ENCODE data around the gene ITGA1.

- TF ChIP-seq EZH2phosphoT487 (IDR thresholded peaks at IDR 0.05; ENCODE audit: low read length), result no peak
- TF ChIP-seq, protein P1, sequence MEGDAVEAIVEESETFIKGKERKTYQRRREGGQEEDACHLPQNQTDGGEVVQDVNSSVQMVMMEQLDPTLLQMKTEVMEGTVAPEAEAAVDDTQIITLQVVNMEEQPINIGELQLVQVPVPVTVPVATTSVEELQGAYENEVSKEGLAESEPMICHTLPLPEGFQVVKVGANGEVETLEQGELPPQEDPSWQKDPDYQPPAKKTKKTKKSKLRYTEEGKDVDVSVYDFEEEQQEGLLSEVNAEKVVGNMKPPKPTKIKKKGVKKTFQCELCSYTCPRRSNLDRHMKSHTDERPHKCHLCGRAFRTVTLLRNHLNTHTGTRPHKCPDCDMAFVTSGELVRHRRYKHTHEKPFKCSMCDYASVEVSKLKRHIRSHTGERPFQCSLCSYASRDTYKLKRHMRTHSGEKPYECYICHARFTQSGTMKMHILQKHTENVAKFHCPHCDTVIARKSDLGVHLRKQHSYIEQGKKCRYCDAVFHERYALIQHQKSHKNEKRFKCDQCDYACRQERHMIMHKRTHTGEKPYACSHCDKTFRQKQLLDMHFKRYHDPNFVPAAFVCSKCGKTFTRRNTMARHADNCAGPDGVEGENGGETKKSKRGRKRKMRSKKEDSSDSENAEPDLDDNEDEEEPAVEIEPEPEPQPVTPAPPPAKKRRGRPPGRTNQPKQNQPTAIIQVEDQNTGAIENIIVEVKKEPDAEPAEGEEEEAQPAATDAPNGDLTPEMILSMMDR (IDR thresholded peaks at IDR 0.05; ENCODE audit: low read length), result no peak
These were observed 99.3 kb downstream of the ITGA1 start for GRCh38 chr5:52887066-52887465.
